MCF 10A (cell line): ENCODE results near the gene FRAS1. TPM values are rescaled to one million over a fixed set of nuclear protein-coding genes. Genes with fewer than 3 reads are reported as not detected.

Experiments used
- BruUV-seq: library from RNA; stranded (reverse); fragments of 400-500 nt; replicated peaks from 2 replicates; lab custom pipeline; 2021; lab: Mats Ljungman, UMichigan
- CTCF ChIA-PET: fragments of 300-600 bp; sonication (Branson Sonifier 250); formaldehyde crosslinking; extraction: SDS; loops from one replicate; lab custom pipeline; 2021; ENCODE audit warnings: antibody characterized with exemption, inconsistent platforms; lab: Yijun Ruan, JAX
- POLR2A ChIA-PET: fragments of 300-600, 350-650 bp; sonication (Branson Sonifier 250); formaldehyde crosslinking; extraction: SDS; loops from one replicate; lab custom pipeline; 2020; ENCODE audit warnings: antibody characterized with exemption, inconsistent platforms; lab: Yijun Ruan, JAX
- DNase-seq: peaks from one replicate; pipeline ENCODE4 v3.0.0-alpha.2; 2018; ENCODE audit not compliant: unreplicated experiment
- H3K27ac Mint-ChIP-seq: one replicate; pipeline ENCODE4 v1.8.0; 2022; ENCODE audit warnings: mild to moderate bottlenecking, low read depth, mixed read lengths; ENCODE audit not compliant: unreplicated experiment
- H3K27me3 Mint-ChIP-seq: one replicate; pipeline ENCODE4 v1.8.0; 2022; ENCODE audit warnings: mixed read lengths; ENCODE audit not compliant: insufficient read depth, unreplicated experiment
- H3K36me3 Mint-ChIP-seq: one replicate; pipeline ENCODE4 v1.8.0; 2022; ENCODE audit warnings: mild to moderate bottlenecking, moderate library complexity, mixed read lengths; ENCODE audit not compliant: insufficient read depth, unreplicated experiment
- H3K4me1 Mint-ChIP-seq: one replicate; pipeline ENCODE4 v1.8.0; 2022; ENCODE audit warnings: mixed read lengths; ENCODE audit not compliant: insufficient read depth, unreplicated experiment
- H3K4me3 Mint-ChIP-seq: one replicate; pipeline ENCODE4 v1.8.0; 2022; ENCODE audit warnings: mild to moderate bottlenecking, moderate library complexity, mixed read lengths; ENCODE audit not compliant: unreplicated experiment
- H3K9me3 Mint-ChIP-seq: one replicate; pipeline ENCODE4 v1.8.0; 2022; ENCODE audit warnings: mixed read lengths; ENCODE audit not compliant: unreplicated experiment
- CTCF ChIP-seq: fragments of 200-600 bp; IDR thresholded peaks from one replicate; pipeline ENCODE4 v1.8.0; 2022; ENCODE audit warnings: antibody characterized with exemption, mild to moderate bottlenecking; ENCODE audit not compliant: unreplicated experiment
- intact Hi-C: fragments of 100-400 bp; cut with micrococcal nuclease; formaldehyde crosslinking; loops from 2 replicates; pipeline ENCODE4 v1.14.1; 2022
- total RNA-seq: library from RNA; stranded (reverse); gene quantifications from 2 replicates; pipeline ENCODE4 v1.2.3, GENCODE V29; 2022

Gene FRAS1
- total RNA-seq, 1 experiment from 2014 or later, result 2.0 TPM

DNA sequence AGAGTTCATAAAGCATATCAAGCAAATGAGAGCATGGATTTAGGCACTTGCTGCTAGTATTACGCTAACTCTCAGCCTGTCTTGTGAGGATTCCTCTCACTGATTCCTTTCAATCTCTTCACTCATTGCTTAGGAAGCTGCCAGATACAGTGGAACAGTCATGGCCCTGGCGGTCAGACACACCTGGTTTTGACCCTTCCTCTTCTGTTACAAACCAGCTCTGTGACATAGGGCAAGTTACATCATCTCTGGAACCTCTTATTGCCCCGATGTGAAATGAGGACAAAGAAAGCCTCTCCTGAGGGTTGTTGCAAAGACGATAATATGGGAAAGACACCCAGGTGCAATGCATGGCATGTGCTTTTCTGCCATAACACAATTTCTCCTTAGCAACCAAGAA lies 12.2 kb downstream of the FRAS1 start:
- ChIA-PET CTCF (interaction anchor here (0.6 to 2.2 kb wide), 3 partner anchors 10 to 159 kb away, joined by 3 to 8 read pairs (median 3); no protein-coding TSS in a partner anchor), POLR2A (no interaction called here)
- H3K4me3 Mint-ChIP-seq, result no peak overlapping the region
- BruUV-seq, result no TSS peak
- H3K27me3 Mint-ChIP-seq, result no peaks in the 10 kb centered on the region
- TF ChIP-seq CTCF, result no peak
- no peak for DNase-seq
- no peaks in the 10 kb centered on the region for H3K36me3 Mint-ChIP-seq
- H3K4me1 Mint-ChIP-seq, result no peaks in the 10 kb centered on the region
- no peak overlapping the region for H3K27ac Mint-ChIP-seq
- intact Hi-C loops, result no loop called here
- H3K9me3 Mint-ChIP-seq, result no peaks in the 10 kb centered on the region

DNA sequence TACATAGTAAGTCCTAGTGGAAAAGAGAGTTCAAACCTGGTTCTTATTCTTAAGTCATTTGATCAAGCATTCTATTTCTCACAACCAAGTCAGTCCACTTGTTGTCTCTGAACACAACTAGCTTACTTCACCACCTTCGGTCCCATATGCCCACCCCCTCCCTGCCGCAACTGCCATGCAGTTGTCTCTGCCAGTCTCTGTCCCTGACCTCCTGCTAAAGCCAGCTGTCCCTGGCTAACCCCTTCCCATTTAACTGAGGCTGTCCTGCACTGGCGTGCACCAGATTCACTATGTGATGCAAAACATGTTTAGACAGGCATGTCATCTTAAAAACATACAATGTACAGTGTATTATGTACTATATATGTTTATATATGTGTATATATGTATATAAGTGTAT lies 12.7 kb downstream of the FRAS1 start:
- H3K9me3 Mint-ChIP-seq, result no peaks in the 10 kb centered on the region
- ChIA-PET CTCF (interaction anchor here (0.7 to 2.2 kb wide), 2 partner anchors 11 to 159 kb away, joined by 3 to 8 read pairs; no protein-coding TSS in a partner anchor), POLR2A (no interaction called here)
- H3K36me3 Mint-ChIP-seq, result no peaks in the 10 kb centered on the region
- DNase-seq, result no peak
- no peak for TF ChIP-seq CTCF
- H3K4me1 Mint-ChIP-seq, result no peaks in the 10 kb centered on the region
- no peaks in the 10 kb centered on the region for H3K27me3 Mint-ChIP-seq
- no peak overlapping the region for H3K27ac Mint-ChIP-seq
- intact Hi-C loops, result no loop called here
- no TSS peak for BruUV-seq
- H3K4me3 Mint-ChIP-seq, result no peak overlapping the region

DNA sequence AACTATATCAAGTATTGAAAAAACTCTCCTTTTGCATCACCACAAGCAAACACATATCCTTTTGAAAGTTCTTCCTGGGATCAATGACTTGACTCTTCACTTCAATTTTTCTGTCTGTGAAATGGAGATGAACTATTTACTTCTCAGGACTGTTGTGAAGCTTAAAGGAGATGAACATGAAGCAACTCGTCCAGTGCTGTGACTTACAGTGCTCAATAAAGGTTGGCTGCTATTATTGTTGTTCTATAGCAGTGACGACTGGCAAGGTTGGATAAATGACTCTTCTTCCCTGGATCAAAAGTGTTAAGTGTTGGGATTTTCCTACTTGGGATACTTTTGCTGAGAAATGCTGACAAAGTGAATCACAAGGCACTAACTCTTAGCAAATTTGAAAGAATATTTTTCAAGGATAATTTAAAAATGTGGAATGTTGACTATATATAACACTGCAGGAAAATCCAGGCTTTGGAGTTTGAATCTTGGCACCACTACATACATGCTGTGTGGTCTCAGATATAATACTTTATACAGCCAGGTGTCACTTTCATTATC lies 13.7 kb downstream of the FRAS1 start:
- TF ChIP-seq CTCF, result no peak
- Mint-ChIP-seq H3K9me3 (no peaks in the 10 kb centered on the region), H3K4me3 (no peak overlapping the region), H3K4me1 (no peaks in the 10 kb centered on the region), H3K27ac (no peak overlapping the region), H3K27me3 (no peaks in the 10 kb centered on the region), H3K36me3 (no peaks in the 10 kb centered on the region)
- ChIA-PET POLR2A (no interaction called here), CTCF (no interaction called here)
- intact Hi-C loops, result no loop called here
- no TSS peak for BruUV-seq
- no peak for DNase-seq

DNA sequence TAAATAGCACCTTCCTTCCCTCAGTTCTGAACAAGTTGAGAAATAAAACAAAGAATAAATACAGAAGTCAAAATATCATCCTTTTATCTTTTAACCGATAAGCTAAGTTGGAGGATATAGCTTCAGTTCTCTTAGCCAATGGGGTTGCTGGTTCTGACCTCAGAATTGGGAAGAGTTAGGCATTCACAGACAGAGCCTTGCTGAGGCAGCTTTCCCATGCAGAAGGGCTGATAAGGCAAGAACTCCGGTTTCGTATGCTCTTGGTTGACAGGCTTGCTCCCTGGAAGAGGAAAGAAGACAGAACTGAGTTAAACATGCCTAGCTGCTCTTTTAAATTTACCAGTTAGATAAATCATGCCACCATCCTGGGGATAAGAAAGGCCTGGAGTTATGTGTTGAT lies 17.6 kb downstream of the FRAS1 start:
- TF ChIP-seq CTCF, result no peak
- no peak for DNase-seq
- no peaks in the 10 kb centered on the region for H3K36me3 Mint-ChIP-seq
- ChIA-PET POLR2A (interaction anchor here (0.6 to 2.2 kb wide), 2 partner anchors 14 to 15 kb away, joined by 3 to 6 read pairs; no protein-coding TSS in a partner anchor), CTCF (interaction anchor here (0.6 kb wide), 1 partner anchor 478 kb away, joined by 3 read pairs; no protein-coding TSS in a partner anchor)
- no peaks in the 10 kb centered on the region for H3K4me1 Mint-ChIP-seq
- H3K27ac Mint-ChIP-seq, result no peak overlapping the region
- H3K9me3 Mint-ChIP-seq, result no peaks in the 10 kb centered on the region
- no peaks in the 10 kb centered on the region for H3K27me3 Mint-ChIP-seq
- intact Hi-C loops, result no loop called here
- H3K4me3 Mint-ChIP-seq, result no peak overlapping the region
- no TSS peak for BruUV-seq
